GM19397 (cell line): ENCODE results near the gene EPB41.

ENCODE experiments used
- ATAC-seq: cut with Tn5 transposase; IDR thresholded peaks from one replicate; pipeline ENCODE4 v1.9.1; 2021; ENCODE audit warnings: mild to moderate bottlenecking, moderate library complexity; ENCODE audit not compliant: unreplicated experiment

The EPB41 gene

DNA sequence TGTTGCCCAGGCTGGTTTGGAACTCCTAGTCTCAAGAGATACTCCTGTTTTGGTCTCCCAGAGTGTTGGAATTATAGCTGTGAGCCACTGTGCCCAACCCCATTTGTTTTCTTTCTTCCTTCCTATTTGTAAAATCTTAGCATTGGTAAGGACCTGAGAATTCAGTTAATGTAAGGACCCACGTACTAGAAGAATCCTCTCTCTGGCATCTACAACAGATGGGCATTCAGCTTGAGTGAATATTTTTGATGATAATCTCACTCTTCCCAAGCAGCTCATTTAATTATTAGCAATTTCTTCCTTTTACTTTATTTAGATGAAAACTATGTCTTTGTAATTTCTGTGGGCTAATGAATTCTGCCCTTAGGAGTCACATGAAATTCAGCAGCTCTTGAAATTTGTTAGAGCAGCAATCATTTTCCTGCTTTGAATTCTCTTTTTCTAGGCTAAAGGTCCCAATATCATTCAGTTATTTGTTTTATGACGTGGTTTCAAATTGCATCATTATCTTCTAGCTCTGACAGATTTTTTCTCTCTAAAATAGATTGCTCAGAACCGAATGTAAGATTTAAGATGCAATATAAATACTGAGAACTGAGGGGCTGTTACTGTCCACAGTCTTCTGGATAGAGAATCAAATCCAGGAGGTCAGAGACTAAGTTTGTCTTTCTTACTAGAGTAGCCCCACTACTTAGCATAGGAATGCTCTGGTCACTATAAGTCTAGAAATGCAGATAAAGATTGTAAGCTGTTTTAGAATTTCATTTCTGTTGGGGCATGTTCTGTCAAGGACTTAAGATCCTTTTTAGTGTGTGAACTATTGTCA lies 59.4 kb downstream of the EPB41 start:
- ATAC-seq, result no peak

GRCh38 chr1:28974432-28974831 lies 60.1 kb downstream of the EPB41 start:
- ATAC-seq, result no peak

DNA sequence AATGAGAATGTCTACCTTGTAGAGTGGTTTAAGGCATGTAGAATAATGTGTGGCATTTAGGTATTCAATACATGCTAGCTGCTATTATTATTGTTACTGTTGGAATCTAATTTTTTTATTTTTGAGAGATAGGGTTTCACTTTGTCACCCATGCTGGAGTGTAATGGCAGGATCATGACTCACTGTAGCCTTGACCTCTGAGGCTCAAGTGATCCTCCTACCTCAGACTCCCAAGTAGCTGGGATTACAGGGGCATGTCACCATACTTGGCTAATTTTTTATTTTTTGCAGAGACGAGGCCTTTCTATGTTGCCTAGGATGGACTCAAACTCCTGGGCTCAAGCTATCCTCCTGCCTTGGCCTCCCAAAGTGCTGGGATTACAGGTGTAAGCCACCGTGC lies 61.9 kb downstream of the EPB41 start:
- ATAC-seq, result no peak

GRCh38 chr1:28981210-28981609 lies 66.8 kb downstream of the EPB41 start:
- ATAC-seq, result no peak

DNA sequence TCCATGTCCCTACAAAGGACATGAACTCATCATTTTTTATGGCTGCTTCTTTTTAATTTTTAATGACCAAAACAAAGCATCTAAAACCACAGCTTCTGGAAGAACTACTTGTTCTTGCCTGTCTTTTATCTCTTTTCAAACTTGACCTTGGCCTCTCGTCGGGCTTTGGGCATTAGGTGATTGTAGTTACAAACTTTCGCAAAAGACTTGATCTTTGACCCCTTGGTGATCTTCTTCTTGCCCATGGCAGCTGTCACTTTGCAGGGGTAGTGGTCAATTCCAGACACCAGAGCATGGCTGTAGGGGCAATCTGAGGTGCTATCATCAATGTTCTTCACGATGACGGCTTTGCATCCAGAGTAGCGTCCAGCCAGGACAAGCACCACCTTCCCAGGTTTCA lies 67.8 kb downstream of the EPB41 start:
- no peak for ATAC-seq

GRCh38 chr1:28983091-28983490 lies 68.7 kb downstream of the EPB41 start:
- no peak for ATAC-seq

- ATAC-seq, result no peak
Observed at GRCh38 chr1:28983509-28984310, 69.3 kb downstream of the EPB41 start.

GRCh38 chr1:28984311-28984684 lies 69.9 kb downstream of the EPB41 start:
- ATAC-seq, result no peak

DNA sequence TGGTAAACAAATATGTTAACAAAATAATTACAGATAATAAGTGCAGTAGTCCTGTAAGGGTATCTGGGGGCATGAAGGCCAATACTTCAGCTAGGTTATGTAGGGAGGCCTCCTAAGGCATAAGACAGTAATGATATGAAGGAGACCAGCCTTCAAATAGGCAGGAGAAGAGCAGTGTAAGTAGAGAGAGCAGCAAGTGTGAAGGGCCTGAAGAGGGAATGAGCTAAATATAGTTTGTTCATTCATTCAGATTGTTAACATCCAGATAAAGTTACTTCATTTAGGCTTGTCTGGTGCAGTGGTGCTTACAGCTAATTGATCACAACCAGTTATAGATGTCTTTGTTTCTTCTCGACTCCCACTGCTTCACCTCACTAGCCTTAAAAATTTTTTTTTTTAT lies 71.1 kb downstream of the EPB41 start:
- no peak for ATAC-seq

DNA sequence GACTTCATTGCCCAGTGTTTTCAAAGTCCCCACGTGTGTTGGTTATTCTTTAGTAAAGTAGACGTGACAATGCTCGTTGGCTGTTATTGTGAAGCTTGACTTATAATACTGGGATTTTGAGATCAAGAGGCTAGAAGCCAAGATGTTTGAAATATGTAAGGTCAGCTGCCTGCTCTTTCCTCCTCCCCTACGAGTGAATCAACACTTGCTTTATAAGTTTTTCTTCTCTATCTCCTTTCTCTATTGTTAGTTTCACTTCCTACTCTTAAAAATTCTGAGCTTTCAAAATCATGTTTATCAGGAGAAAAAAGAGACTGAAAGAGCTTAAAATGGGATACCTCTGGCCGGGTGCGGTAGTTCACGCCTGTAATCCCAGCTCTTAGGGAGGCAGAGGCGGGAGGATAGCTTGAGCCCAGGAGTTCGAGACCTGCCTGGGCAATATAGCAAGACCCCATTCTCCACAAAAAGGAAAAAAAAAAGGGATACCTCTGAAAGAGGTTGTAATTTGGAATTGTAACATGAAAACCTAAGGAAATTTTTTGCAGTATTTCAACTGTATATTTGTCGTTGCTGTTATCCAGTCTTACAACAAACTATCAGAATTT lies 72.0 kb downstream of the EPB41 start:
- ATAC-seq, result no peak

GRCh38 chr1:29002792-29003191 lies 88.4 kb downstream of the EPB41 start:
- ATAC-seq, result no peak

DNA sequence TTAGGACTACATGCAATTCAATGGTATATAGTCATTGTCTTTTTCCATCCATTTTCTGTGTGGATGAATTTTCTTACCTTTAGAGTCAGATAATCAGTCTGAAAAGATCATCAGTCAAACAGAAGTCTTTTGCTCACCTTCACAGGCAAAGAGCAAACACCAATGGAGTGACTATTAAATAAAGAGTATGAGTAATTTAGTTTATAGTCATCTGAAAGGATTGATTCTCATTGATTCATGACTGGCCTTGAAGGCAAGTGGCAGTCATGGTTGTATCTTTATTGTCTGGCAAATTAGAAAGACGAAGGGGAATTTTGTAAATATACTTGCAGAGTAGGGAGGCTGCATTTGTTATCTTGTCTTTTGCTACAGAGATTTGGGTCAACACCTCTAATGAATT lies 89.9 kb downstream of the EPB41 start:
- ATAC-seq, result no peak

GRCh38 chr1:29004798-29005197 lies 90.4 kb downstream of the EPB41 start:
- no peak for ATAC-seq

GRCh38 chr1:29011775-29012174 lies 97.4 kb downstream of the EPB41 start:
- ATAC-seq, result no peak

DNA sequence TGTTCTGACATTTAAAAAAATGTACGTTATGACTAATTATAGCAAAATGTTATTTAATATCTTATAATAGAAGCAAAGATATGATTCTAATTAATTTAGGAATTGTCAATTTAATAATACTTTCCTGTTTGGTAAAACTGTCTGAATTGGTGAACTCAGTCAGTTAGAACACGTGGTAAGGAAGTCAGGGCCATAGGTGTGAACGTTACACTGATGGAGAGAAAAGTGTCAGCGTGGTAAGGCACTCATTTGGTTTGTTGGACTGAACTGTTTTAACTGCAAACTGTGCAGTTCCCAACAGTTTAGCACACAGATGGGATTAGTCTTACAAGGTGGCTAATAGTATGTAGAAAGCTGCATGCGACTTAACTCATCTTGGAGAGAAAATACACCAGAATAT lies 102.9 kb downstream of the EPB41 start:
- no peak for ATAC-seq

GRCh38 chr1:29017975-29018712 lies 103.8 kb downstream of the EPB41 start:
- no peak for ATAC-seq

DNA sequence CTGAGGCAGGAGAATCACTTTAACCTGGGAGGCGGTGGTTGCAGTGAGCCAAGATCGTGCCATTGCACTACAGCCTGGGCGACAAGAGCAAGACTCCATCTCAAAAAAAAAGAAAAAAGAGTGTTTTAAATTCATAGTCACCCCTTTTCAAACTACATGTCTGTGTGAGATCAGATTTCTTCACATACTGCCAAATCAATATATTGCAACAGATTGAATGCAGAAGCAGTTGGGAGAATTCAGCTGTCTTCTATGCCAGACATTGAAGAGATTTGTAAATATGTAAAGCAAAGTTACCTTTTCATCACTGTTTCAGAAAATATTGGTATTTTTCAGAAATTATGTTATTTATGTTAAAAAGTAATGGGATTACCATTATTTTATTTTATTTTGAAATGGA lies 108.3 kb downstream of the EPB41 start:
- ATAC-seq, result no peak

DNA sequence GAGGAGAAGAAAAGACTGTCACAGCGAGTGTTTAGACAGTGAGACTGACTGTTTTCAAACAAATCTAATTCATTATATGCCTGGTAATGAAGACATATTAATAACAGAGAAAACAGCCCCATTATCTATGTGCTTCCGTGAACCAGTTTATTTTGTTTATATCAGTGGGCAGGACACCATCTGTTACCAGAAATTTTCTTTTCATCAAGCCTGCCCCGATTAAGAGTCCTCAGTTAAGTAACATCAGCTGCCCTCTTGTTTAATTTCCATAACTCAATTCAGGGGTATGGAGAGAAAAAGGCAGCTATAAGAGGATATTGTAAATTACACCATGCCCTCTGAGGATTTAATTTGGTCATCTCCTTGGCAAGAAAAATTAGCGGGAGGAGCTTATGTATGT lies 115.3 kb downstream of the EPB41 start:
- no peak for ATAC-seq

GRCh38 chr1:29032841-29033240 lies 118.5 kb downstream of the EPB41 start:
- no peak for ATAC-seq

GRCh38 chr1:29033829-29034466 lies 119.6 kb downstream of the EPB41 start:
- ATAC-seq, result no peak
